Central memory CD8-positive, alpha-beta T cell (primary cell): ENCODE results near the gene NCL.
"Not testable (repeated sequence)": the region's sequence is repeated elsewhere in the genome, so short reads cannot be mapped to it uniquely, and the experiment has no call there.

Experiments used
- ATAC-seq: fragments of 150-1000 bp; cut with Tn5 transposase; replicated peaks from 2 replicates; pipeline ENCODE4 v1.10.0; 2022; ENCODE audit warnings: mild to moderate bottlenecking, moderate FRiP score, moderate number of reproducible peaks; ENCODE audit not compliant: poor library complexity, severe bottlenecking; ENCODE audit errors: extremely low read depth
- DNase-seq, 2 donors: peaks; one replicate each; pipeline ENCODE4 v3.0.0; 2021; ENCODE audit warnings: low spot score in 2 of 2
- H3K27ac Mint-ChIP-seq: one replicate; pipeline ENCODE4 v1.8.0; 2022; ENCODE audit warnings: low read depth, mild to moderate bottlenecking, moderate library complexity, mixed read lengths
- H3K27me3 Mint-ChIP-seq: one replicate; pipeline ENCODE4 v1.8.0; 2022; ENCODE audit warnings: mixed read lengths
- H3K36me3 Mint-ChIP-seq: one replicate; pipeline ENCODE4 v1.8.0; 2022; ENCODE audit warnings: mild to moderate bottlenecking, moderate library complexity, mixed read lengths; ENCODE audit not compliant: insufficient read depth
- H3K4me1 Mint-ChIP-seq: one replicate; pipeline ENCODE4 v1.8.0; 2022; ENCODE audit warnings: mixed read lengths
- H3K4me3 Mint-ChIP-seq: one replicate; pipeline ENCODE4 v1.8.0; 2022; ENCODE audit warnings: mild to moderate bottlenecking, moderate library complexity, mixed read lengths
- H3K9me3 Mint-ChIP-seq: one replicate; pipeline ENCODE4 v1.8.0; 2022; ENCODE audit warnings: mixed read lengths

The NCL gene

GRCh38 chr2:231464576-231465540 is 574 bp upstream of the NCL start:
- H3K4me1 Mint-ChIP-seq: peaks cover 55% of the 10 kb centered on the region
- no peaks in the 10 kb centered on the region for H3K9me3 Mint-ChIP-seq

DNA sequence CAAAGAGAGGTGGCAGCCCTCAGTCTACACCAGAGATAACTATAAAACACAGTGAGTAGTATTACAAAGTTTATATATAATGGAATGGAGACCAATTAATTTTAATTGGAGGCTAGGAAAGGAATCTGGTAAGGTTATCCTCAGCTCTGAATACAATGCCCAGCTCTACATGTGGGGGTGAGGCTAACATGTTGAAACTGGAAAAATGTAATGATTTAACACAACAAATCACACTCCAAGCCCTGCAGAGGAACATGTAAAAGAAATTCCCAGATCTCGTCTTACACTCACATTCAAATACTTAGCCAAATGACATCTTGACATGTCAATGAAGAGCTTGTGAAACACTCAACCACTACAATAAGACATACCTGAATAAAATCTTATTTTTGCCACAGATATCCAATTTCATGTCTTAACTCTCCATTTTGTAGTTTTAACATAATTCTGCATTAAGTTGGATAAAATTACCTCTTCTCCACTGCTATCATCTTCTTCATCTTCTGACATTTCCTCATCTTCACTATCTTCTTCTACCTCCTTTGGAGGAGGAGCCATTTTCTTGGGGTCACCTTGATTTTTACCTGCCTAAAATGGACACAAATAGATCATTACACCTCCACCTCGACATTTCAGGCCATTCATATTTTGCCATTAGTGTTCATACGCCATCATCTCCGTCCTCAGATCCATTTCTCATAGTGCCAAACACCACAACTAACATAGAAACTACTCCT is 1.4 kb downstream of the NCL start:
- Mint-ChIP-seq H3K27ac (peak overlapping the region; percentile 98), H3K4me3 (peak overlapping the region; percentile 90), H3K27me3 (no peaks in the 10 kb centered on the region), H3K36me3 (peaks cover 65% of the 10 kb centered on the region), H3K9me3 (no peaks in the 10 kb centered on the region), H3K4me1 (peaks cover 52% of the 10 kb centered on the region)
- DNase-seq: no peak
- no peak for ATAC-seq

More at GRCh38 chr2:231464576-231465540, 574 bp upstream of the NCL start:
- DNase-seq: peak in 1 of 2 donors; percentile 93
- Mint-ChIP-seq H3K27me3 (no peaks in the 10 kb centered on the region), H3K36me3 (peaks cover 46% of the 10 kb centered on the region), H3K27ac (peak overlapping the region; percentile 98), H3K4me3 (peak overlapping the region; percentile 90)
- peak; percentile 6 for ATAC-seq

DNA sequence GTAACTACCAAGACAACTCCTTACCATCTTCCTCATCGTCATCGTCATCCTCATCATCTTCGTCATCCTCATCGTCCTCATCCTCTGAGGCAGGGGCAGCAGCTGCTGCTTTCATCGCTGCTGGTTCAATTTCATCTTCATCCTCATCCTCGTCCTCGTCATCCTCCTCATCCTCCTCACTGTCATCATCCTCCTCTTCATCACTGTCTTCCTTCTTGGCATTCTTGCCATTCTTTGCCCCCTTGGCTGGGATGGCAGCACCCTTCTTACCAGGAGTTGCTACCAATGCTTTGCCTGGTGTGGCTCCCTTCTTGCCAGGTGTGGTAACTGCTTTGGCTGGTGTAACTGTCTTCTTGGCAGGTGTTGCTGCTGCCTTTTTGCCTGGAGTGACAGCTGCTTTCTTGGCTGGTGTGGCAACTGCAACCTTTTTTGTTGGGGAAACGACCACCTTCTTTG is 2.7 kb downstream of the NCL start:
- Mint-ChIP-seq H3K27me3 (no peaks in the 10 kb centered on the region), H3K36me3 (peaks cover 77% of the 10 kb centered on the region)
- no peak for ATAC-seq

DNA sequence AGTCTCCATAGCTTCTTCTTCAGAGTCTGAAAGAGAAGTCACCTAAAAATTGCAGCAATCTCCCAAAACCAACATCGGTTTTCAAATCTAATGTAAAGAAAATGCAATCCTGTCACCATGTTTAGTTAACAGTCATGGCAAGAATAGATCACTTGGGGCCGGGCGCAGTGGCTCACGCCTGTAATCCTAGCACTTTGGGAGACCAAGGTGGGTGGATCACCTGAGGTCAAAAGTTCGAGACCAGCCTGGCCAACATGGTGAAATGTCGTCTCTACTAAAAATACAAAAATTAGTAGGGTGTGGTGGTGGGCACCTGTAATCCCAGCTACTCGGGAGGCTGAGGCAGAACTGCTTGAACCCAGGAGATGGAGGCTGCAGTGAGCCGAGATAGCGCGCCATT is 3.4 kb downstream of the NCL start:
- H3K4me1 Mint-ChIP-seq: peaks cover 56% of the 10 kb centered on the region
- not testable (repeated sequence) for DNase-seq, ATAC-seq, H3K9me3 Mint-ChIP-seq, H3K27me3 Mint-ChIP-seq
- peak overlapping the region; percentile 27 for H3K4me3 Mint-ChIP-seq
- H3K27ac Mint-ChIP-seq: peak overlapping the region; percentile 81
- peaks cover 84% of the 10 kb centered on the region for H3K36me3 Mint-ChIP-seq

More for the DNA sequence above, 2.7 kb downstream of the NCL start:
- peaks cover 56% of the 10 kb centered on the region for H3K4me1 Mint-ChIP-seq
- no peaks in the 10 kb centered on the region for H3K9me3 Mint-ChIP-seq
- peak overlapping the region; percentile 1 for H3K4me3 Mint-ChIP-seq
- DNase-seq: no peak
- peak overlapping the region; percentile 42 for H3K27ac Mint-ChIP-seq

- ATAC-seq: no peak
- peaks cover 56% of the 10 kb centered on the region for H3K4me1 Mint-ChIP-seq
- no peak for DNase-seq
- H3K27ac Mint-ChIP-seq: peak overlapping the region; percentile 81
- H3K27me3 Mint-ChIP-seq: no peaks in the 10 kb centered on the region
- peak overlapping the region; percentile 27 for H3K4me3 Mint-ChIP-seq
- no peaks in the 10 kb centered on the region for H3K9me3 Mint-ChIP-seq
- H3K36me3 Mint-ChIP-seq: peaks cover 90% of the 10 kb centered on the region
Observed at GRCh38 chr2:231460073-231460835, 4.0 kb downstream of the NCL start.

DNA sequence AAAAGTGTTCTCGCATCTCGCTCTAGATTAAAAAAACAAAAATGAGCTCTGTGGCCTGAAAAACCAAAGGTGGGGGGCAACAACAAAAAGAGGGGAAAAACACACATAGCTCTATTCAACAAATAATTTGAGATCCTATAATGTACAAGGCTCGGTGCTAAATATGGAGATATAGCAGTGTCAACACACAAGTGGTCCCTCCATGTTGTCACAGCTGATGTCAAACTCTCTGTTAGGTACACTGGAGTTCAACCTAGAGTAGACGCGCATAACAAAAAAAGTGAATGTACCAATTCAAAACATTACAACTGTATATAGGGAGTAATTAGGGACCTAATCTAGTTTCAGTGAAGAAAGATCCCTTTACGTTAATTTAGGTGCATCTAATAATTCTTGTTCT is 5.9 kb downstream of the NCL start:
- no peaks in the 10 kb centered on the region for H3K9me3 Mint-ChIP-seq
- no peaks in the 10 kb centered on the region for H3K27me3 Mint-ChIP-seq
- H3K4me3 Mint-ChIP-seq: no peak overlapping the region
- no peak for ATAC-seq
- H3K4me1 Mint-ChIP-seq: peaks cover 49% of the 10 kb centered on the region
- peak overlapping the region; percentile 48 for H3K27ac Mint-ChIP-seq
- no peak for DNase-seq
- peaks cover 97% of the 10 kb centered on the region for H3K36me3 Mint-ChIP-seq

DNA sequence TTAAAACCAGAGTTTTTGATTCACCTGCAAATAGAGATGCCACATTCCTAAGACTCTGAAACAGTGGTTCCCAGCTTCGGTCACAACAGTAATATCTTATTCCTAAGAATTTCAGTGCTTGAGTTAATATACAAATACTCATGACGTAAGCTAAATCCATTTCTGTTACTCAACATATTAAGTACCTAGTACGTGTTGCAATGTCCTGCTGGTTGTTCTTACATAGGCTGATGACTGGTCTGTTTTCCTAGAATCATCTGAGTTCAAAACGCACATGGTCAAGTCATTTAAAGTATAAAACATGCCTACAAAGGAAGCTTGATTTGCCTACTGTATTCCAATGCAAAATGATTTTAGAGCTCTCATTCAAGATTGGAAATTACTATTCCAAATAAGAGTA is 7.2 kb downstream of the NCL start:
- Mint-ChIP-seq H3K27me3 (no peaks in the 10 kb centered on the region), H3K9me3 (no peaks in the 10 kb centered on the region), H3K4me1 (peaks cover 36% of the 10 kb centered on the region), H3K4me3 (no peak overlapping the region), H3K36me3 (peaks cover 95% of the 10 kb centered on the region), H3K27ac (no peak overlapping the region)
- no peak for DNase-seq
- ATAC-seq: no peak

GRCh38 chr2:231456295-231457004 is 7.8 kb downstream of the NCL start:
- H3K4me1 Mint-ChIP-seq: peaks cover 35% of the 10 kb centered on the region
- no peak overlapping the region for H3K4me3 Mint-ChIP-seq
- H3K36me3 Mint-ChIP-seq: peaks cover 91% of the 10 kb centered on the region
- ATAC-seq (no peak), DNase-seq (no peak)
- no peak overlapping the region for H3K27ac Mint-ChIP-seq
- H3K9me3 Mint-ChIP-seq: no peaks in the 10 kb centered on the region
- H3K27me3 Mint-ChIP-seq: no peaks in the 10 kb centered on the region

GRCh38 chr2:231455890-231456289 is 8.4 kb downstream of the NCL start:
- no peaks in the 10 kb centered on the region for H3K9me3 Mint-ChIP-seq
- ATAC-seq: no peak
- peaks cover 88% of the 10 kb centered on the region for H3K36me3 Mint-ChIP-seq
- peak overlapping the region; percentile 63 for H3K27ac Mint-ChIP-seq
- DNase-seq: no peak
- H3K27me3 Mint-ChIP-seq: no peaks in the 10 kb centered on the region
- no peak overlapping the region for H3K4me3 Mint-ChIP-seq
- H3K4me1 Mint-ChIP-seq: peaks cover 34% of the 10 kb centered on the region

DNA sequence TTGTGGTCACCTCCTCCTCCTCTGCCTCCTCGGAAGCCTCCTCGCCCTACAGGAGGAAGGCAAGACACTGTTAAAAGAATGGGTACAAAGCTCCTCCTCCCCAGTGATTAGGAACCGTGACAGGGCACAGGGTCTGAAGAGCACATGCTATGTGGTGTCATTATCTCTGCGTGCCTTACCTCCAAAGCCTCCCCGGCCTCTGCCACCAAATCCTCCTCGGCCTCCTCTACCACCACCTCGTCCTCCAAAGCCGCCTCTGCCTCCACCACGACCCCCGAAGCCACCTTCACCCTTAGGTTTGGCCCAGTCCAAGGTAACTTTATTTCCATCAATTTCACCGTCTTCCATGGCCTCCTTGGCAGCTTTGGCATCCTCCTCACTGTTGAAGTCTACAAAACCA is 9.1 kb downstream of the NCL start:
- no peaks in the 10 kb centered on the region for H3K9me3 Mint-ChIP-seq
- peaks cover 81% of the 10 kb centered on the region for H3K36me3 Mint-ChIP-seq
- H3K27ac Mint-ChIP-seq: peak overlapping the region; percentile 63
- no peaks in the 10 kb centered on the region for H3K27me3 Mint-ChIP-seq
- DNase-seq (no peak), ATAC-seq (no peak)
- H3K4me3 Mint-ChIP-seq: peak overlapping the region; percentile 4
- peaks cover 28% of the 10 kb centered on the region for H3K4me1 Mint-ChIP-seq

DNA sequence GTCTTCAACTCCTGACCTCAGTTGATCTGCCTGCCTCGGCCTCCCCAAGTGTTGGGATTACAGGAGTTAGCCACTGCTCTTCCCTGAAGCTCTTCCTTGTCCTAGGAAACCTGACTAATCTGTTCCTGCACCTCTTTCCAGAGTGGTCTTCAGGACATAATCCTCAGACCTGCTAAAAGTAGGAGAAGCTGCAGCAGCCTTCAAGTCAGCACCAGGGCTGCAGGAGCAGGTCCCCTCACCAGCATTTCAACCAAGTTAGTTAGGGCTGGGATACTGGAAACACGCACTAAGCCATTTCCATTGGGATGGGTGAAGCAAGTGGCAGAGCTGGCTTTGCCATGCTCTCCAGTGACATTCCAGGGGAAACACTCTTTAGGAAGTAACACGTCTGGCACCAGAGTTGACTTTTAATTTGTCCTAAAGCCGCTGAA is 9.9 kb downstream of the NCL start:
- H3K4me1 Mint-ChIP-seq: peaks cover 25% of the 10 kb centered on the region
- no peak for ATAC-seq
- no peaks in the 10 kb centered on the region for H3K27me3 Mint-ChIP-seq
- no peak overlapping the region for H3K4me3 Mint-ChIP-seq
- DNase-seq: no peak
- H3K36me3 Mint-ChIP-seq: peaks cover 74% of the 10 kb centered on the region
- H3K9me3 Mint-ChIP-seq: no peaks in the 10 kb centered on the region
- no peak overlapping the region for H3K27ac Mint-ChIP-seq
